COLO668 (cell line): Measurements from ENCODE around the gene D2HGDH.
"Not testable (repeated sequence)": the region's sequence is repeated elsewhere in the genome, so short reads cannot be mapped to it uniquely, and the experiment has no call there.

Experiments used
- DNase-seq: peaks from one replicate; lab custom pipeline; 2025; ENCODE audit not compliant: unreplicated experiment; lab: John Stamatoyannopoulos, UW

Gene D2HGDH

DNA sequence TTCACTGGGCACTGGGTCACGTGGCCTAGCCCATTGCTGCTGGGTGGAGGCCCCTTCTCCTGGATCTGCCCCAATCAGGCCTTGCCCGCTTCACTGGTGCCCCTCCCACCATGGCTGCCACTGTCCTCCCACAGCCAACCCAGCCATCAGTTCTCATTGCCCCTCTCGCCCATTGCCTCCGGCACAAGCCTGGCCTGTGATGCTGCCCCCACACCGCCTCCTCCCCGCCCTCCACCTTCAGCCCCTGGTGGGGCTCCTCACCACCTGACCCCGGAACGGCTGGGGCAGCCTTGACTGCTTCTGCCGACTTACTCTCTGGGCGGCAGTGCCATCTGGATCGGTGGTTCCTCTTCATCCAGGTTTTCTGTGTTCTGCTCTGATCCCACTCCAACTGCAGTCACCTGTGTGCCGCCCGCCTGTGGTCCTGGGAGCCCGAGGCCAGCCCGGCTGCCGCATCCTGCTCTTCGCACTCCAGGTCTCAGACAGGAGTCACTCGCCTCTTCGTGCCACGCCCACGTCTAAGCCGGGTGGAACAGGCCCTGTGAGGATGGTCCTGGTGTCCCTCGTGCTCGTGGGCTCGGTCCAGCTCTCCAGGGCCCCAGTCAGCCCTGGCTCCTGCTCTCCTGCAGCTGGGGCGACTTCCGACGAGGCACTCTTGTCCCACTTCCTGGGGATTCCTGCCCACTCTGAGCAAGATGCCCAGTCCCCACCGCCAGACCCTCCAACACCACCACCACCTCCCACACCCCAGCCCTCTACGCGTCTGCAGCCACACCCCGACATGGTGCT is 14.2 kb downstream of the D2HGDH start:
- no peak for DNase-seq

DNA sequence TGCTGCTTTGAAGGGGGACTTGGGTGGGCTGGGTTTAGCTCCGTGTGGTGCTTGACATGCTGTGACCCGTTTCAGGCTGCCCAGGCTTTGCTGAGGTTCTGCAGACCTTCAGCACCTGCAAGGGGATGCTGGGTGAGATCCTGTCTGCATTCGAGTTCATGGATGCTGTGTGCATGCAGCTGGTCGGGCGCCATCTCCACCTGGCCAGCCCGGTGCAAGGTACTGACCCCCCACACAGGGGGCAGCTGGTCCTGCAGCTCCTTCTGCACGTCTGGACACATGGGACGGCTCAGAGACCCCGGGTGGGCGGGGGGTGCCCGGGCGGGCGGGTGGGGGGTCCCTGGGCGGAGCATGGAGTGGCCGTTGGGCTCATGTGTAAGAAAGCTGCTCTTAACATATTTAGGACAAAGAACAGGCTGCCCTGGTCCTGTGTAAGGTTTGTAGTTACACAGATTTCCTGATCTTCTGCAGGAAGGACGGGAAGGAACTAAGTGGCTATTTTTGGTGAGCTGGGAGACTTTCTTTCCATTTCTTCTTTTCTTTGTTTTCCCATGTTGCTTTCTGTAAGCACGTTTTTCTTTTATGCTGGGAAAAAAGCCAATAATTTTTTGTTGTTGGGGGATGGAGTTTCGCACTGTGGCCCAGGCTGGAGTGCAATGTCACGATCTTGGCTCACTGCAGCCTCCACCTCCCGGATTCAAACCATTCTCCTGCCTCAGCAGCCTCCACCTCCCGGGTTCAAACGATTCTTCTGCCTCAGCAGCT is 15.8 kb downstream of the D2HGDH start:
- no peak for DNase-seq

DNA sequence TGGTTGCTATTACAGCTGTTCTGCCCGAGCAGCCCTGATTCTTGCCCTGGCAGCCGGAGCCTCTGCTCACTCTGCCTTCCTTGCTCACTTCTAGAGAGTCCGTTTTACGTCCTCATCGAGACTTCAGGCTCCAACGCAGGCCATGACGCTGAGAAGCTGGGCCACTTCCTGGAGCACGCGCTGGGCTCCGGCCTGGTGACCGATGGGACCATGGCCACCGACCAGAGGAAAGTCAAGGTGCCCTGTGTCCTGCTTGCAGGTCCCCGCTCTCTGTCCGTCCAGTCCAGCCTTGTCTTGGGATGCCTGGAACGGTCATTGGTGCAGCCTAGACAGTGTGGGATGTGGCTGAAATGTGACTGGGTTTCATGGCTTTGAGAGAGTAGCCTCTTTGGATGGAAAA is 16.7 kb downstream of the D2HGDH start:
- DNase-seq, result no peak

DNA sequence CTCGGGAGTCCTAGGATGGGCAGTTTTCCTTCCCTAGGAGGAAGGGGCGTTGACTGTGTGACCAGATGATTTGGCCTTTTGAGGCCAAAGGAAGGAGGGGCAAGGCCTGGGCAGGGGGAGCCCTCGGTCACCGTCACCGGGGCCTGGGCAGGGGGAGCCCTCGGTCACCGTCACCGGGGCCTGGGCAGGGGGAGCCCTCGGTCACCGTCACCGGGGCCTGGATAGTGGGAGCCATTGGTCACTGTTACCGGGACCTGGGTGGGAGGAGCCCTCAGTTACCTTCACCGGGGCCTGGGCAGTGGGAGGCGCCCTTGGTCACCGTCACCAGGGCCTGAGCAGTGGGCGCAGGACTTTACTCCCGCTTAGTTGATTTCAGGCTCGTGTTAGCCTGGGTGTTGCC is 17.3 kb downstream of the D2HGDH start:
- DNase-seq, result no peak

DNA sequence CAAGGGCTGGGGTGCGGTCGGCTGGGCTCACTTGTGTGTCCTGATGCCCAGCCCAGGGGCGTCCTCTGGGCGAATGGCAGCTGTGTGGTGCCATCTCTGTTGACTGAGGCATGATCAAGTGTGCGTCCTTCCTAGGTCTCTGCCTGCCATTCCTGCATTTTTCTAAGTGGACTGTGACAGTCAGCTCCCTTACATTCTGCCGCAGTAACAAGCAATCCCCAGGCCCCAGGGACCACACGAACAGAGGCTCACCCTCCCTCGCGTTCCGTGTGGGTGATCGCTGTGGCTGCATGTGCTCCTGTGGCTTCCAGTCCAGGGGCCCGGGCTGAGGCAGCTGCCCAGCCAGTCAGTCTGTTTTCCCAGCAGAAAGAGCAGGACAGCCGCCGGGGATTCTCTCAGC is 17.8 kb downstream of the D2HGDH start:
- no peak for DNase-seq

DNA sequence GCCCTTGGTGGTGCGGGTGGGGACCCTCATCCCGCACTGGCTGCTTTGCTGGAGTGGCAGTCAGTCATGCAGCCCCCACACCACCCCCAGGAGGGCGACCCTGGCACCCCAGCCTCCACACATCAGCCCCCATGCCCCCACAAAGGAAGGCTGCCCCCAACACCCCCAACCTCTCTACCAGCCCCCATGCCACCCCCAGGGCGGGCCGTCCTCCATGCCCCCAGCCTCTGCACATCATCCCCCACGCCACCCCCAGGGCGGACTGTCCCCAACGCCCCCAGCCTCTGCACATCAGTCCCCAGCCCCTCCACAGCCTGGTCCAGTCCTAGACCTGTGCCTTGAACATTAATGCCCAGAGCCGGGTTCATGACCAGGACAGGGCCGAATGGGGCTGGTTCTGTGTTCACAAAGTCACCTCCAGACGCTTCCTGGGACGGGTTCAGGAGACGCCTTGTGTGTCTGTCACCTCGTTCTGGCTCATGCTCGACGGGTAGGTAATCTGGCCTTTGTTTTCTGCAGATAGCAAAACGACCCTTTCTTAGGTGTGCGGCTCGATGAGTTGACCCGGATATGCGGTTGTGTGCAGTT is 18.4 kb downstream of the D2HGDH start:
- no peak for DNase-seq

DNA sequence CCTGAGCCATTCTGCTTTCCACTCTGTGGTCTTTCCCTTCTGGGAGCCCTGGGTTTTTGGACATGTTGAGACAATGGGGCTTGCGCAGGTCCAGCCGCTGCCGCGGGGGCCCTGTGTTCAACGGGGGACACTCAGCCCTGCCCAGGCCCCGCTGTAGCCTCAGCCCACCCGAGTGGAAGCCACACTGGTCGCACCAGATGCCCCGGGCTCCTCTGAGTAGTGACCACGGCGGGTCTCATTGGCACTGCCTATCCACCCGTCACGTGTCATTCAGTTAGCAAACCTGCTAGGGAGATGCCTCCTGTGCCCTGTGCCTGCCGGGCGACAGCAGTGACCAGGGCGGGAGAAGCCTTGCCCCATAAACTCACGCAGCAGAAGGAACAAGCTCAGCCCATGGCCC is 19.1 kb downstream of the D2HGDH start:
- no peak for DNase-seq

DNA sequence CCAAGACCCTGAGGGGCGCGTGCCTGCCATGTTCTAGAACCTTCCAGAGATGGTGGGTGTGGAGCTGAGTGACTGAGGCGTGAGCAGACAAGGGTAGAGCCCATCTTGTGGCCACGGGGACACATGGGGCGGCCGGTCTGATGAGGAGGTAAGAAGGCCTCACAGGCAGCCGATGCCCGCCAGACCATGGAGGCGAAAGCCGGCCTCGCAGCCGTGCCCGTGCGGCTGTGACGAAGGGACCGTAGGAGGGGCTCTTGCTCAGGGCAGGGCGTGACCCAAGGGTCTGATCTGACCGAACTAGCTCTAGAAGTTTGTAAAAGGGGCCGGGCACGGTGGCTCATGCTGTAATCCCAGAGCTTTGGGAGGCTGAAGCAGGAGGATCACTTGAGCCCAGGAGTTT is 19.6 kb downstream of the D2HGDH start:
- no peak for DNase-seq

DNA sequence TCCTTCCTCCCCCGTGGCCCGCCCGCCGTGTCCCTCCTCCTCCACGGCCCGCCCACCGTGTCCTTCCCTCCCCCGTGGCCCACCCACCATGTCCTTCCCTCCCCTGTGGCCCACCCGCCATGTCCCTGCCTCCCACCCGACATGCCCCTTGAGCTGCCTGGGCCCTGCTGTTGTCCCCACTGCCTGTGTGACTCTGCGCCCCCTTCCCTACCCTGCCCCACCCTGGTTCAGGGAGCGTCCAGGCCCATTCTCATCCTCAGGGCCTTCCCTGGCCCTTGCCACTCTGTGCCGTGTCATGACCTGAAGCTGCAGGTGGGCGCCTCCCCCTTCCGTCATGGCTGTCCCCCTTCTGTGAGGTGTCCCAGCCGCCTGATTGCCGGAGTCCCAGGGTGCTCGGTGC is 20.7 kb downstream of the D2HGDH start:
- DNase-seq, result no peak

DNA sequence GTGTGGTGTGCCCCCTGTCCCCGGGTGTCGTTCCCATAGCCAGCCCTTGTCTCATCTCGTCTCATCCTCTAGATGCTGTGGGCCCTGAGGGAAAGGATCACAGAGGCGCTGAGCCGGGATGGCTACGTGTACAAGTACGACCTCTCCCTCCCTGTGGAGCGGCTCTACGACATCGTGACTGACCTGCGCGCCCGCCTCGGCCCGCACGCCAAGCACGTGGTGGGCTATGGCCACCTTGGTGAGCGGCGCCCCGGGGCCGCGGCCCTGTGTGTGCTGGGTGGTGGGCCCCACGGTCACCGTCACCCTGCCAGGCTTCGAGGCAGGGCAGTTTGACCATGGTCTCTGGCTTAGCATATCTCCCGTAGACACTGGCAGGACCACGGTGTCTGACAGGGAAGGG is 21.3 kb downstream of the D2HGDH start:
- DNase-seq, result no peak

DNA sequence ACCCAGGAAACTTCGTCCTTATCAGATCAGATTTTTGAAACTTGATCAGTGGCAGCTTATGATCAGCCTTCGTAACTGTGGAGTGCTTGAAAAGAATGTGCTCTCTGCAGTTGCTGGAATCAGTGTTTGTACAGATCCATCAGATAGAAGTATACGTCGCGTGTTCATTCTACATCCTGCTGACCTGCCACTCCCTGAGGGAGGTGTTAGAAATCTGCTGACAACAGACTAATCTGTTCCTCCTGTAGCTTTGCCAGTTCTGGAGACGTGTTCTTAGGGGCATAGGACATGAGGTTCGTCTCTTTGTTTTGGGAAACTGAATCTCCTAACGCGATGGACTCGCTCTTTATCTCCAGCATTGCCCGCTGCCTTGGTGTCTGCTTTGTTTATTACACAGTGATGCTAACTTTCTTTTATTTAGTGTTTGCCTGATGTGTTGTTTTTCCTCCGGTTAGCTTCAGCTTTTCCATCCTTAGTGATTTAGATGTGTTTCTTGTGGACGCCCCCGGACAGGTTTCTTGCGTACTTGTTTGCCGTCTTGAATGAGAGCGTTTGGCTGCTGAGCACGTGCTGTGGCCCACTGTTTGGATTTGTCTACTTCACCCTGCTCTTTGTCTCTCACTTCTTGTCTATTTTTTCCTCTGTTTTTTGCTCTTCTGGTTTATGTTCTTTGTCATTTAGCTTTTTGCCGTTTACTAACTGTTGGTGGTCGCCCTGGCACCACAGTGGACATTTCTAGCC is 24.8 kb downstream of the D2HGDH start:
- DNase-seq, result no peak

DNA sequence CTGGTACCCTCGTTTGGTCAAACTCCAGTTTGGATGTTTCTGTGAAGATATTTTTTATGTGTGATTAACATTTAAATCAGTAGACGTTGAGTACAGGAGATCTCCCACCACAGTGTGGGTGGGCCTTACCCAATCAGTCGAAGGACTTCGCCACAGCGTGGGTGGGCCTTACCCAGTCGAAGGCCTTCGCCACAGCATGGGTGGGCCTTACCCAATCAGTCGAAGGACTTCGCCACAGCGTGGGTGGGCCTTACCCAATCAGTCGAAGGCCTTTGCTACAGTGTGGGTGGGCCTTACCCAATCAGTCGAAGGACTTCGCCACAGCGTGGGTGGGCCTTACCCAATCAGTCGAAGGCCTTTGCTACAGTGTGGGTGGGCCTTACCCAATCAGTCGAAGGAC is 25.5 kb downstream of the D2HGDH start:
- not testable (repeated sequence) for DNase-seq

DNA sequence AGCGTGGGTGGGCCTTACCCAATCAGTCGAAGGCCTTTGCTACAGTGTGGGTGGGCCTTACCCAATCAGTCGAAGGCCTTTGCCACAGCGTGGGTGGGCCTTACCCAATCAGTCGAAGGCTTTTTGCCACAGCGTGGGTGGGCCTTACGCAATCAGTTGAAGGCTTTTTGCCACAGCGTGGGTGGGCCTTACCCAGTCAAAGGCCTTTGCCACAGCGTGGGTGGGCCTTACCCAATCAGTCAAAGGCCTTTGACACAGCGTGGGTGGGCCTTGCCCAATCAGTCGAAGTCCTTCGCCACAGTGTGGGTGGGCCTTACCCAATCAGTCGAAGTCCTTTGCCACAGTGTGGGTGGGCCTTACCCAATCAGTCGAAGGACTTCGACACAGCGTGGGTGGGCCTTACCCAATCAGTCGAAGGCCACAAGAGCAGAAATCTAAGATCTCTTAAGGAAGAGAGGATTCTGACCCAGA is 25.9 kb downstream of the D2HGDH start:
- DNase-seq, result no peak

DNA sequence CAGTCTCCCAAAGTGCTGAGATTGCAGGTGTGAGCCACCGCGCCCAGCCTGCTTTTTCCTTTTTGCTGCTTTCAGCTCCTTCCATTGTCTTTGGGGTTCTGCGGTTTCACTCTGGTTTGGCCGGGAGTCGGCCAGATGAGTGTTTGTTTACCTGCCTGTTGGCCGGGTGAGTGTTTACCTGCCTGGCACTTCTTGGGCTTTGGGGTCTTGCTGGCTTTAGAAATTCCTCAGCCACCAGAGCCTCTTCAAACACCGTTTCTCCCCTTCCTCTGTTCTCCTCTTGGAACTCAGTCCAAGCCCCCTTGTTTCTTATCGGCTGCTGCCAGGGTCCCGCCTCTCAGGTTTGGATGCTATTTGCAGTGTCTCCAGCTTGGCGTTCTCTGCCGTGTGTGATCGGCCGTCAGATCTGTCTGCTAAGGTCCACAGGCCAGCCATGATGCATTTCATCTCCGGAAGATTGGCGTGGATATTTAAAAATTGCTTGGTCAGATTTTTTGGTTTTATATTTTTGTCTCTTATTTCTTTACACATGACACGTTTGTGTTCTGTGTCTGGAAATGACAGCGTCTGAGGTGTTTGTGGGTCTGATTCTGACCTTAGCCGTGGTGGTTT is 28.0 kb downstream of the D2HGDH start:
- peak; percentile 36 for DNase-seq

DNA sequence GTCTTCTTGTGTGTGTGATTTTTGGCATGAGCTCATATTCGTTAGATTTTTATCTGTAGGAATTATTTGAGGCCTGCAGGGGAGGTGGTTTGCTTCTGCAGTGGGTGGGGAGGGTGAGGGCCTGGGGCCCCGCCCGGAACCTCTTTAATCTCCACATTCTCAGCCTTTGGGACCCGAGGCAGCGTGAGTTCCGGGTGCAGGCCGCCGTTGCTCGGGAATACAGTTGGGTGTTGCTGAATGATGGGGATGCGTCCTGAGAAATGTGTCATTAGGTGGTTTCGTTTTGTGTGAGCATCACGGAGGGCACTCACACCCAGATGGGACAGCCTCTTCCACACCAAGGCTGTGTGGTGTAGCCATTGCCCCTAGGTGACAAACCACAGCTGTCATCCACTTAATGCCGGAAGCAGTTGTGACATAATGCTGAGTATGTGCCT is 28.5 kb downstream of the D2HGDH start:
- no peak for DNase-seq

DNA sequence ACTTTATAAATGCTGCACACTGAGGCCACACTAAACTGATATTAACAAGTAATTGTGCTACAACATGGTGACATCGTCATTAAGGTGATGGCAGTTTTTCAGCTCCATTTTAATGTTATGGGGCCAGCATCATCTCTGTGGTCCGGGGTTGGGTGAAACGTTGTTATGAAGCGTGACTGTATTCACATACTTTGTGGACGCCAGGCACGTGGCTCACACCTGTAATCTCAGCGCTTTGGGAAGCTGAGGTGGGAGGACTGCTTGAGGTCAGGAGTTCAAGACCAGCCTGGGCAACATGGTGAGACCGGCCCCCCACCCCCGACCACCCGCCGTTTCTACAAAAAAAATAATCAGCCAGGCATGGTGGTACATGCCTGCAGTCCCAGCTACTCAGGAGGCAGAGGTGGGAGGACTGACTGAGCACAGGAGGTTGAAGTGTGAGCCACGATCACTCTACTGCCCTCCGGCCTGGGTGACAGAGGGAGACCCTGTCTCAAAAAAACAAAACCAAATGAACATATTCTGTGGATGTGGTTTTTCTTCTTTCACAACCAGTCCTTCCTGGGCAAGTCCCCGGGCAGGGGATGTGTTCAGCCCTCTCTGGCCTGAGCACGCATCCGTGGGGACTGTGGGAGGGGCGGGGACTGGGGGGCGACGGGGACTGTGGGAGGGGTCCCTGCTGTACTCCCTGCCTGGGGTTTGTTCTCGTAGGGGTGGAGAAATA is 29.3 kb downstream of the D2HGDH start:
- DNase-seq, result no peak

DNA sequence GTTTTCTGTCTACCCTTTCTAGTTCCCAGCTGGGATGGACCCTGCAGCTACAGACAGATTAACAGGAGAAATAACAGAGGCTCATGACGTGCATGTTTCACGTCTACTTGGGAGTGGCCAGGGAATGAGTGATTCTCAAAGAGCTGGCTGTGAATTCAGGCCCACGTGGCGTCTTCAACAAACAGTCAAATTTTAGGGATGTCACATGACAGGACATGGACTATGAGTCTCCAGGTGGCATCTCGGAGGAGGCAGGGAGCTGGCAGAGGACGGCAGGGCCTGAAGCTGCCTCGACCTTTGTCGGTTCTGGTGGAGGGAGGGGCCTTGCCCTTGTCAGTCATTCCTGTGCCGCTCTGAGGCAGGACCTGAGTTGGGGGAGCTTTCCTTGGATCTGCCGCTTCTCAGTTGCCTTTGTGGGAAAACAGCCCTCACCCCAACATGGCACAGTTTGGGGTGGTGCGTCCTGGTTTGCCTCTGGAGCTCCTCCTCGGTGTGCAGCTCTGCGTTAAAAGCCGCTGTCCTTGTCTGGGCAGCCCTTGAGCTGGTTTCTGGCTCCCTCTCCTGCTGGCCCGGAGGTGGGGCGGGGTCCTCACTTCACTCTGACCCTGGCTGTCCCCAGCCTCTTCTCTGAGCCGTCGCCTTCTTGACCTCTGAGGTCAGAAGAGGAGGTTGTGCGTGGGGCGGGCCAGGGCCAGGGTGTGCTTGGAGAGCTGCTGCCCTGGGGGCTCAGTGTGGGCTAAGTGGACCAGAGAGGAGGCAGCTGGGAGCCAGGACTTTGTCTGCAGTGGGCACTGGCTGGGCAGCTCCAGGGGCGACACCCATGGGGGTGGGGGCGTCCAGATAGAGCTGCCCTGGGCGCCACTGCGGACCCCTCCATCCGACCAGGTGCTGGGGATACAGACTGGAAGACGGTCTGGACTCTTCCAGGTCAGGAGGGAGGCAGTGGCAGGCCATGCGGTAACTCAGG is 30.1 kb downstream of the D2HGDH start:
- DNase-seq, result no peak

DNA sequence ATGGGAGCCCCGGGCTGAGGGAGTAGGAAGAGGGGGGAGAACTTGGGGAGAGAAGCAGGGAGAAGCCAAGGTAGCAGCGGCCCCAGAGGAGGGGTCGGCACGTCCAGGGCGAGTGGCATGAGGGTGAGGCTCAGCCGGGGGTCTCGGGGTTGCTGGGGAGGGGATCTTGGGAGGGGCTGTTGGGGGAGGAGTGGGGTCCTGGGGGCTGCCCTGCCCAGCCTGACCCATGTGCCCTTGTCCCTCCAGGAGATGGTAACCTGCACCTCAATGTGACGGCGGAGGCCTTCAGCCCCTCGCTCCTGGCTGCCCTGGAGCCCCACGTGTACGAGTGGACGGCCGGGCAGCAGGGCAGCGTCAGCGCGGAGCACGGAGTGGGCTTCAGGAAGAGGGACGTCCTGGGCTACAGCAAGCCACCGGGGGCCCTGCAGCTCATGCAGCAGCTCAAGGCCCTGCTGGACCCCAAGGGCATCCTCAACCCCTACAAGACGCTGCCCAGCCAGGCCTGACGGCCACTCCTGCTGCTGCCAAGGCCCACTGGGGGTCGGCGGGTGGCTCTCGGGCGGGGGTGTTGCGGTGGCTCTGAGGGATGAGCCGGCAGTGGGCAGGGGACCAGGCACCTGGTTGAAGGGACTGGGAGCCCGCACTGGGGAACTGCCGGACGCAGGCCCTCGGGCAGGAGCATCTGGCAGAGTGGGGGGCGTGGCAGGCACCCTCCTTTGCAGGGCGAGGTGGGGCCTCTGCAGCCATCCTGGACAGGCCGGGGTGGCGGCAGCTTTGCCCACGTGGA is 33.2 kb downstream of the D2HGDH start:
- DNase-seq, result no peak
